HepG2 (cell line): ENCODE data around the gene MTOR. TPM values are rescaled to one million over a fixed set of nuclear protein-coding genes. Genes with fewer than 3 reads are reported as not detected.

Experiments
- ATAC-seq: fragments of 200-7000 bp; cut with Tn5 transposase; 3 replicates; pipeline ENCODE4 v1.9.1; 2020; ENCODE audit warnings: mild to moderate bottlenecking, moderate library complexity
- BruUV-seq: library from RNA; stranded (reverse); fragments of 400-500 nt; replicated peaks from 2 replicates; lab custom pipeline; 2021; lab: Mats Ljungman, UMichigan
- CTCF ChIA-PET: fragments of 300-600 bp; formaldehyde crosslinking; extraction: SDS; loops from one replicate; lab custom pipeline; 2021; ENCODE audit warnings: low total read pairs, inconsistent platforms, low intra/inter-chr PET ratio; lab: Yijun Ruan, JAX
- POLR2A ChIA-PET: fragments of 350-600 bp; sonication (Branson Sonifier 250); formaldehyde crosslinking; loops from one replicate; lab custom pipeline; 2020; ENCODE audit warnings: antibody characterized with exemption, inconsistent platforms; lab: Yijun Ruan, JAX
- DNase-seq: peaks from one replicate; pipeline ENCODE4 v3.0.0-alpha.2; 2015; ENCODE audit warnings: low spot score
- FAIRE-seq: peaks from 3 replicates; lab custom pipeline; 2011; peaks lifted over from hg19 to GRCh38; lab: Jason Lieb, UNC
- H2AFZ ChIP-seq: one replicate; pipeline ENCODE4 v1.6.1; 2011; ENCODE audit warnings: low read length, inconsistent platforms
- H3K27ac ChIP-seq: fragments of 300-600 bp; 3 replicates; pipeline ENCODE4 v1.8.0; 2011; ENCODE audit warnings: mixed run types, mild to moderate bottlenecking, mixed read lengths, low read length, inconsistent platforms; ENCODE audit not compliant: insufficient read depth; ENCODE audit errors: extremely low read length
- H3K27me3 ChIP-seq, 2 experiments: fragments of 200-600 bp in 1 of 2; 2 replicates in 1 of 2; 3 replicates in 1 of 2; pipeline versions ENCODE4 v1.6.0 to v1.8.0; 2011; ENCODE audit warnings: low read length in 2 of 2, mild to moderate bottlenecking in 2 of 2, moderate library complexity in 2 of 2, inconsistent platforms in 1 of 2; ENCODE audit not compliant: insufficient read depth in 2 of 2, control insufficient read depth in 1 of 2
- H3K36me3 ChIP-seq, 2 experiments: fragments of 200-600 bp in 1 of 2; replicated peaks in 1 of 2; 2 replicates in 1 of 2; 3 replicates in 1 of 2; pipeline versions ENCODE4 v1.5.1 to v1.8.0; 2011; ENCODE audit warnings: low read length in 2 of 2, inconsistent platforms in 1 of 2; ENCODE audit not compliant: insufficient read depth in 2 of 2, control insufficient read depth in 1 of 2
- H3K4me1 ChIP-seq: 2 replicates; pipeline ENCODE4 v1.5.1; 2012; ENCODE audit warnings: low read length, inconsistent platforms; ENCODE audit not compliant: insufficient read depth
- H3K4me2 ChIP-seq: 2 replicates; pipeline ENCODE4 v1.6.0; 2011; ENCODE audit warnings: low read depth, low read length, inconsistent platforms
- H3K4me3 ChIP-seq, 3 experiments: fragments of 200-600 bp in 1 of 3; sonication (generic), shearing (Covaris generic) in 1 of 3; replicated peaks in 1 of 3; 2 replicates each; pipeline ENCODE4 v1.5.1; 2011 to 2016; ENCODE audit warnings: low read length in 3 of 3, inconsistent platforms in 2 of 3, low read depth in 2 of 3, mild to moderate bottlenecking in 2 of 3, control low read depth in 1 of 3, mixed read lengths in 1 of 3; ENCODE audit not compliant: insufficient read depth in 1 of 3
- H3K79me2 ChIP-seq: one replicate; pipeline ENCODE4 v1.6.1; 2011; ENCODE audit warnings: low read length, inconsistent platforms; ENCODE audit not compliant: insufficient read depth
- H3K9ac ChIP-seq: 2 replicates; pipeline ENCODE4 v1.6.0; 2011; ENCODE audit warnings: mild to moderate bottlenecking, low read depth, low read length, inconsistent platforms; ENCODE audit not compliant: insufficient read depth
- H3K9me3 ChIP-seq: 2 replicates; pipeline ENCODE4 v1.5.1; 2012; ENCODE audit warnings: mild to moderate bottlenecking, low read length
- H4K20me1 ChIP-seq: 2 replicates; pipeline ENCODE4 v1.6.0; 2011; ENCODE audit warnings: inconsistent platforms, mild to moderate bottlenecking, low read length, moderate library complexity; ENCODE audit not compliant: insufficient read depth
- AKNA ChIP-seq: sonication (generic); formaldehyde crosslinking; IDR thresholded peaks from 2 replicates; pipeline ENCODE4 v1.4.0; 2020; ENCODE audit warnings: missing genetic modification reagents, borderline replicate concordance
- ERF ChIP-seq: IDR thresholded peaks from 2 replicates; pipeline ENCODE4 v1.6.1; 2018; ENCODE audit warnings: missing biosample characterization, missing genetic modification reagents
- HNF4G ChIP-seq, 2 experiments: sonication (generic) in 1 of 2; formaldehyde crosslinking in 1 of 2; IDR thresholded peaks; 2 replicates each; pipeline versions ENCODE4 v1.4.0 to v1.6.1; 2011 to 2020; ENCODE audit warnings: borderline replicate concordance in 2 of 2, low read depth in 2 of 2, mild to moderate bottlenecking in 2 of 2, low read length in 1 of 2, missing genetic modification reagents in 1 of 2, moderate library complexity in 1 of 2
- HOXA7 ChIP-seq: sonication (generic); formaldehyde crosslinking; IDR thresholded peaks from 2 replicates; pipeline ENCODE4 v1.8.1; 2022; ENCODE audit warnings: mild to moderate bottlenecking, missing genetic modification reagents, moderate library complexity
- PPARG ChIP-seq: conservative IDR thresholded peaks from 2 replicates; pipeline ENCODE4 v1.6.1; 2016; ENCODE audit warnings: missing biosample characterization, missing genetic modification reagents
- TRAFD1 ChIP-seq: sonication (generic); formaldehyde crosslinking; IDR thresholded peaks from 2 replicates; pipeline ENCODE4 v1.5.1; 2020; ENCODE audit warnings: missing genetic modification reagents, mild to moderate bottlenecking, borderline replicate concordance
- ZNF550 ChIP-seq: sonication (generic); formaldehyde crosslinking; IDR thresholded peaks from 2 replicates; pipeline ENCODE4 v1.4.0; 2020; ENCODE audit warnings: mild to moderate bottlenecking, missing genetic modification reagents, borderline replicate concordance
- ZNF569 ChIP-seq: sonication (generic); formaldehyde crosslinking; IDR thresholded peaks from 2 replicates; pipeline ENCODE4 v1.5.0; 2020; ENCODE audit warnings: mild to moderate bottlenecking, missing genetic modification reagents, moderate library complexity, borderline replicate concordance
- ZNF619 ChIP-seq: sonication (generic); formaldehyde crosslinking; IDR thresholded peaks from 2 replicates; pipeline ENCODE4 v1.4.0; 2020; ENCODE audit warnings: mild to moderate bottlenecking, missing genetic modification reagents
- ZNF646 ChIP-seq: sonication (generic); formaldehyde crosslinking; IDR thresholded peaks from 2 replicates; pipeline ENCODE4 v1.9.0; 2021; ENCODE audit warnings: mild to moderate bottlenecking, missing genetic modification reagents
- ZSCAN31 ChIP-seq: sonication (generic); formaldehyde crosslinking; IDR thresholded peaks from 2 replicates; pipeline ENCODE4 v1.5.0; 2020; ENCODE audit warnings: low read depth, mild to moderate bottlenecking, missing genetic modification reagents
- whole genome bisulfite sequencing: methylation state at CpG from one replicate; pipeline ENCODE4 v1.1.6; 2017; ENCODE audit warnings: low lambda C conversion rate; 5-methylcytosine and 5-hydroxymethylcytosine counted together
- in situ Hi-C: cut with HindIII; loops from 2 replicates; pipeline ENCODE4 v1.10.0; 2017; ENCODE audit warnings: low pct_unique_long_range_greater_than_20kb; ENCODE audit not compliant: extremely low pct_ligation_motif_present
- intact Hi-C: fragments of 100-400 bp; cut with micrococcal nuclease; formaldehyde crosslinking; loops from one replicate; pipeline ENCODE4 v1.10.0; 2022; ENCODE audit not compliant: unreplicated experiment
- polyA plus RNA-seq, 8 experiments: library from polyadenylated mRNA; depleted of rRNA in 3 of 8; stranded (reverse) in 7 of 8; unstranded in 1 of 8; fragments of >200 nt; fragmentation: Illumina TruSeq in 4 of 8; extraction: Trizol in 4 of 8; gene quantifications; 2 replicates each; pipeline versions ENCODE4 v1.2.1 to v1.2.3, GENCODE V29; 2011 to 2016; ENCODE audit warnings: low read depth in 4 of 8, missing spikeins in 1 of 8, mixed read lengths in 1 of 8; ENCODE audit not compliant: insufficient read depth in 1 of 8
- total RNA-seq, 5 experiments: library from RNA; depleted of rRNA; stranded (reverse); fragments of >200 nt; fragmentation: Illumina TruSeq; extraction: Trizol; gene quantifications; 2 replicates each; pipeline ENCODE4 v1.2.3, GENCODE V29; 2016; ENCODE audit warnings: low read depth in 1 of 5

MTOR gene
- total and polyA plus RNA-seq, 2 of the 13 experiments (the other 11 are each of a cell fraction or from before 2014, with no cell fraction given): 24.6 to 34.6 TPM

GRCh38 chr1:11156441-11156840 is 105.9 kb downstream of the MTOR start:
- DNase-seq (no peak), FAIRE-seq (no peak), ATAC-seq (no peak)
- no peak overlapping the region for H2AFZ ChIP-seq
- peaks cover 10% of the 10 kb centered on the region; the same call in 1 of the 2 replicates for H3K4me1 ChIP-seq
- H3K27me3 ChIP-seq: no peaks in the 10 kb centered on the region
- in situ Hi-C loops: no loop called here
- no peaks in the 10 kb centered on the region for H4K20me1 ChIP-seq
- peaks cover 2 to 32% of the 10 kb centered on the region in 2 experiments; a peak in 3 of 5 replicates for H3K36me3 ChIP-seq
- CTCF ChIA-PET: no interaction called here
- H3K9me3 ChIP-seq: no peaks in the 10 kb centered on the region
- intact Hi-C loops: no loop called here
- 96% methylated on average over 3 of the region's 3 CpGs for WGBS
- H3K4me3 ChIP-seq: no peak overlapping the region
- H3K9ac ChIP-seq: no peak overlapping the region
- H3K27ac ChIP-seq: no peak overlapping the region
- H3K4me2 ChIP-seq: no peak overlapping the region
- no TSS peak for BruUV-seq
- POLR2A ChIA-PET: no interaction called here
- H3K79me2 ChIP-seq: no peaks in the 10 kb centered on the region
- TF ChIP-seq ERF (CRISPR knock-in tag) (no peak), ZSCAN31 (no peak), AKNA (CRISPR knock-in tag) (no peak), ZNF569 (no peak), PPARG (CRISPR knock-in tag) (no peak), TRAFD1 (no peak), ZNF619 (CRISPR knock-in tag) (no peak), ZNF550 (CRISPR knock-in tag) (no peak), HOXA7 (CRISPR knock-in tag) (no peak), HNF4G (IDR thresholded peaks at IDR 0.05; ENCODE audit: borderline replicate concordance, low read depth, low read length) (no peak), HNF4G (CRISPR knock-in tag; IDR thresholded peaks at IDR 0.05; ENCODE audit: borderline replicate concordance, low read depth) (no peak), ZNF646 (CRISPR knock-in tag) (no peak)
